GM06990 (cell line): ENCODE results near the gene APOC3.

ENCODE experiments used
- DNase-seq: peaks from one replicate; pipeline ENCODE4 v3.0.0-alpha.2; 2011; ENCODE audit not compliant: insufficient read length; ENCODE audit errors: extremely low read depth
- H3K27me3 ChIP-seq: replicated peaks from 2 replicates; pipeline ENCODE4 v1.6.0; 2011; ENCODE audit warnings: low read length; ENCODE audit not compliant: control insufficient read depth, insufficient read depth
- H3K36me3 ChIP-seq: 2 replicates; pipeline ENCODE4 v1.5.1; 2011; ENCODE audit warnings: low read length; ENCODE audit not compliant: control insufficient read depth, insufficient read depth
- H3K4me3 ChIP-seq: replicated peaks from 2 replicates; pipeline ENCODE4 v1.5.1; 2011; ENCODE audit warnings: low read depth, mild to moderate bottlenecking, control low read depth, low read length
- TF ChIP-seq, protein P1 (sequence below): IDR thresholded peaks from 2 replicates; pipeline ENCODE4 v1.5.1; 2011; ENCODE audit warnings: low read length, control low read depth, mild to moderate bottlenecking, inconsistent platforms; ENCODE audit not compliant: insufficient read depth, poor library complexity, severe bottlenecking

APOC3 gene

GRCh38 chr11:116807601-116808261 is 22.0 kb upstream of the APOC3 start:
- TF ChIP-seq, protein P1, sequence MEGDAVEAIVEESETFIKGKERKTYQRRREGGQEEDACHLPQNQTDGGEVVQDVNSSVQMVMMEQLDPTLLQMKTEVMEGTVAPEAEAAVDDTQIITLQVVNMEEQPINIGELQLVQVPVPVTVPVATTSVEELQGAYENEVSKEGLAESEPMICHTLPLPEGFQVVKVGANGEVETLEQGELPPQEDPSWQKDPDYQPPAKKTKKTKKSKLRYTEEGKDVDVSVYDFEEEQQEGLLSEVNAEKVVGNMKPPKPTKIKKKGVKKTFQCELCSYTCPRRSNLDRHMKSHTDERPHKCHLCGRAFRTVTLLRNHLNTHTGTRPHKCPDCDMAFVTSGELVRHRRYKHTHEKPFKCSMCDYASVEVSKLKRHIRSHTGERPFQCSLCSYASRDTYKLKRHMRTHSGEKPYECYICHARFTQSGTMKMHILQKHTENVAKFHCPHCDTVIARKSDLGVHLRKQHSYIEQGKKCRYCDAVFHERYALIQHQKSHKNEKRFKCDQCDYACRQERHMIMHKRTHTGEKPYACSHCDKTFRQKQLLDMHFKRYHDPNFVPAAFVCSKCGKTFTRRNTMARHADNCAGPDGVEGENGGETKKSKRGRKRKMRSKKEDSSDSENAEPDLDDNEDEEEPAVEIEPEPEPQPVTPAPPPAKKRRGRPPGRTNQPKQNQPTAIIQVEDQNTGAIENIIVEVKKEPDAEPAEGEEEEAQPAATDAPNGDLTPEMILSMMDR: no peak
- DNase-seq: no peak
- no peaks in the 10 kb centered on the region for H3K36me3 ChIP-seq
- no peak overlapping the region for H3K4me3 ChIP-seq
- H3K27me3 ChIP-seq: no peaks in the 10 kb centered on the region

GRCh38 chr11:116808262-116809175 is 21.2 kb upstream of the APOC3 start:
- no peak overlapping the region for H3K4me3 ChIP-seq
- no peaks in the 10 kb centered on the region; the same call in 1 of the 2 replicates for H3K27me3 ChIP-seq
- DNase-seq: no peak
- TF ChIP-seq, protein P1: no peak
- H3K36me3 ChIP-seq: no peaks in the 10 kb centered on the region

DNA sequence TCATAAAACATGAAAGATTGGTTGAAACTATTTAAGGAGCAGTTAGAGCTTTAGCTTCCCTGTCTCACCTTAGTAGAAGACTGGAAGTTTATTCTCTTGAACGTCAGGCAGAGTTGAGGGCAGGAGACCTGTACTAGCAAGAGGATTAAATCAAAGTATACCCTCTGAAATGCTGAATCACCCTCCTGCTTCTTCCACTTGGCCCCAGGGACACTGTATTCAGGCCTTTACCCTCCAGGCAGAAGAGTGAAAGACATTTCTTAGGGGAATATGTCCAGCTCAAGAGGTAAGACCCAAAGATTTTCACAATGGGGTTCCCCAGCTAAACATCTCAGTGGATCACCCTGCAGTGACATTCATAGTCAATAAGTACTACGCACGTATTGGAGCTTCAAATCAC is 18.5 kb upstream of the APOC3 start:
- Histone ChIP-seq H3K27me3 (no peaks in the 10 kb centered on the region; the same call in 1 of the 2 replicates), H3K4me3 (no peak overlapping the region), H3K36me3 (no peaks in the 10 kb centered on the region)
- TF ChIP-seq, protein P1: no peak
- no peak for DNase-seq

GRCh38 chr11:116812109-116812508 is 17.6 kb upstream of the APOC3 start:
- H3K4me3 ChIP-seq: no peak overlapping the region
- TF ChIP-seq, protein P1: no peak
- H3K36me3 ChIP-seq: no peaks in the 10 kb centered on the region
- no peak for DNase-seq
- H3K27me3 ChIP-seq: no peaks in the 10 kb centered on the region; the same call in 1 of the 2 replicates

GRCh38 chr11:116813170-116813569 is 16.5 kb upstream of the APOC3 start:
- no peak for DNase-seq

More at GRCh38 chr11:116813170-116813569, 16.5 kb upstream of the APOC3 start:
- Histone ChIP-seq H3K36me3 (no peaks in the 10 kb centered on the region), H3K27me3 (no peaks in the 10 kb centered on the region; the same call in 1 of the 2 replicates), H3K4me3 (no peak overlapping the region)
- TF ChIP-seq, protein P1: no peak
